Activated naive CD4-positive, alpha-beta T cell treated with anti-CD3 and anti-CD28 coated beads, Interleukin-2, amount 50 U/mL, for 24 hours (primary cell): ENCODE data around the gene CDH23.
"Not testable (repeated sequence)": the region's sequence is repeated elsewhere in the genome, so short reads cannot be mapped to it uniquely, and the experiment has no call there.

Source experiments
- H3K27ac Mint-ChIP-seq: one replicate; pipeline ENCODE4 v1.8.0; 2021; ENCODE audit warnings: mild to moderate bottlenecking, mixed read lengths
- H3K27me3 Mint-ChIP-seq: one replicate; pipeline ENCODE4 v1.8.0; 2021; ENCODE audit warnings: mixed read lengths
- H3K36me3 Mint-ChIP-seq: one replicate; pipeline ENCODE4 v1.8.0; 2021; ENCODE audit warnings: mixed read lengths
- H3K4me1 Mint-ChIP-seq: one replicate; pipeline ENCODE4 v1.8.0; 2021; ENCODE audit warnings: mixed read lengths
- H3K4me3 Mint-ChIP-seq: one replicate; pipeline ENCODE4 v1.8.0; 2021; ENCODE audit warnings: mild to moderate bottlenecking, mixed read lengths
- H3K9me3 Mint-ChIP-seq: one replicate; pipeline ENCODE4 v1.8.0; 2021; ENCODE audit warnings: mixed read lengths

CDH23 gene

DNA sequence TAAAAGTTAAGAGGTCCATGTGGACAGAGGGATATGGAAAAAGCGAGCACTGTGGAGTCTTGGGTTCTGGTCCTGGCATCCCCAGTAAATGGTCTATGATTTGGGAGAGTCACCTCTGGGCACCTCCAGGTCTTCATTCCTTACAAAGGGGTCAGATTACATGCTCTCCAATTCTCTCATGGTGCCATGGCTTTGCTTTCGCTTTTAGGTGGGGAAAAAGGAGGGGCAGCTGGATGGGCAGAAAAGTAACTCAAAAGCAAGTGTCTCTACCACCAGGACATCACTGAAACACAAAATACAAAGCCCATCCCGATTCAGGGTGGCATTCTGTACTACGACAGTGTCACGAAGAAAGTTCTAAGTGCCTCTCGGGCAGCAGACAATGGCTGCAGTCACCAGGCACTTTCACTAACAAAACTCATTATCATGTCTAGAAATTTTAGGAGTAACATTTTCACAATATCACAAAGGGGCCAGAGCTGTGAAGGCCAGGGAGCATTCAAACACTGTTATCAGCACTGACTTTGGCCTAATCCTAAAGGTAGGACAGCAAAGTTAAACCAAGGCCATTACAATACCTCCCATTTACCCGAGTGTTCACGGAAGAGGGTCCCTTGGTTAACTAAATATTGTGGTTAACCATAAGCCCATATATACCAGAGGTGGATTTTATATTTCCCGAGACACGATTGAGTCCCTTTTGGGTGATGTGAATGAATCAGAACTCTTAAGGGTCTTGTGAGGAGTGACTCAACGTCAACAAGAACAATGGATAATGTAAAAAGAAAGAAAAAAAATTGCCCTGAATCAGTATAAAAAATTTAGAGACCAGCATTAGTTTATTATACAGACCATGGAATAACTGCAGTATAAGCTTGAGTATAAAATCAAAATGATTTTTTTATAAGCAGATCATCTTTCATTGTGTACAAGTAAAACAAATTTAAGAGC is 451.9 kb downstream of the CDH23 start:
- H3K27me3 Mint-ChIP-seq: no peaks in the 10 kb centered on the region
- H3K4me3 Mint-ChIP-seq: peak overlapping the region; percentile 62
- no peaks in the 10 kb centered on the region for H3K36me3 Mint-ChIP-seq
- peak overlapping the region; percentile 55 for H3K27ac Mint-ChIP-seq
- peaks cover 66% of the 10 kb centered on the region for H3K4me1 Mint-ChIP-seq
- no peaks in the 10 kb centered on the region for H3K9me3 Mint-ChIP-seq

DNA sequence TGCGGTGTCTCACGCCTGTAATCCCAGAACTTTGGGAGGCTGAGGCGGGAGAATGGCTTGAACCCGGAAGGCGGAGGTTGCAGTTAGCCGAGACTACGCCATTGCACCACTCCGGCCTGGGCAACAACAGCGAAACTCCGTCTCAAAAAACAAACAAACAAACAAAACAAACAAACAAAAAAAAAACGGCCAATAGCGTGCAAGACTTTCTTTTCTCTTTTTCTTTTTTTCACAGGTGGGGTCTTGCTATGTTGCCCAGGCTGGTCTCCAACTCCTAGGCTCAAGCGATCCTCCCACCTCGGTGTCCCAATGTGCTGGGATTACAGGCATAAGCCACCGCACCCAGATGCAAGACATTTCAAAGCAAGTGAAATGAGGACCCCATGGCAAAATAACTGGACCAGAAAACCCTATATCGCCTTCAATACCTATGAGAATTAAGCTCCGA is 452.8 kb downstream of the CDH23 start:
- no peak overlapping the region for H3K27ac Mint-ChIP-seq
- no peaks in the 10 kb centered on the region for H3K36me3 Mint-ChIP-seq
- H3K4me1 Mint-ChIP-seq: peaks cover 58% of the 10 kb centered on the region
- H3K27me3 Mint-ChIP-seq: no peaks in the 10 kb centered on the region
- H3K9me3 Mint-ChIP-seq: no peaks in the 10 kb centered on the region
- H3K4me3 Mint-ChIP-seq: peak overlapping the region; percentile 100

DNA sequence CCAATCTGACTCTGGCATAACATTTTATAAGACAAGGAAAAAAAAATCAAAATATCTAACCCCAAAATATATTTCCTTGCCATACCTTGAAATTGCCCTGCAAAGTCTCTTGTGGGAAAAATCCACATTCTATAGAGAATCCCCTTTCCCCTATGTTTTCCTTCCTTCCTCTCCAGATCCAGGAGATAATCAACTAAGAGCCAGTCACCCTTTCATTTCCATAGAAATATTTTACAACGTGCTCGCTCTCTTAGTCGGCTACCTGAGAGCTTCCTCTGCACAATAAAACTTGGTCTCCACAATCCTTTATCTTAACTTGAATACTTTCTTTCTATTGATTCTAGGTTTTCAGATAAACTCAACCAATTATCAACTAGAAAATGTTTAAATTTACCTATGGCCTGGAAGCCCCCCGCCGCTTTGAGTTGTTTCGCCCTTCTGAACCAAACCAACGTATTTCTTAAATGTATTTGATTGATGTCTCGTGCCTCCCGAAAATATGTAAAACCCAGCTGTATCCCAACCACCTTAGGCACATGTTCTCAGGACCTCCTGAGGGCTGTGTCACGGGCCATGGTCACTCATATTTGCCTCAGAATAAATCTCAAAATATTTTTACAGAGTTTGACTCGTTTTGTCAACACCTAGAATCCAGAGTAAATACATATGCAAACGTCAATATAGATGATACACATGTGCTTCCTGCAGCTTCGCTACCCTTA is 453.5 kb downstream of the CDH23 start:
- H3K36me3 Mint-ChIP-seq: no peaks in the 10 kb centered on the region
- peaks cover 51% of the 10 kb centered on the region for H3K4me1 Mint-ChIP-seq
- H3K27me3 Mint-ChIP-seq: no peaks in the 10 kb centered on the region
- H3K9me3 Mint-ChIP-seq: no peaks in the 10 kb centered on the region
- peak overlapping the region; percentile 92 for H3K27ac Mint-ChIP-seq
- peak overlapping the region; percentile 100 for H3K4me3 Mint-ChIP-seq

DNA sequence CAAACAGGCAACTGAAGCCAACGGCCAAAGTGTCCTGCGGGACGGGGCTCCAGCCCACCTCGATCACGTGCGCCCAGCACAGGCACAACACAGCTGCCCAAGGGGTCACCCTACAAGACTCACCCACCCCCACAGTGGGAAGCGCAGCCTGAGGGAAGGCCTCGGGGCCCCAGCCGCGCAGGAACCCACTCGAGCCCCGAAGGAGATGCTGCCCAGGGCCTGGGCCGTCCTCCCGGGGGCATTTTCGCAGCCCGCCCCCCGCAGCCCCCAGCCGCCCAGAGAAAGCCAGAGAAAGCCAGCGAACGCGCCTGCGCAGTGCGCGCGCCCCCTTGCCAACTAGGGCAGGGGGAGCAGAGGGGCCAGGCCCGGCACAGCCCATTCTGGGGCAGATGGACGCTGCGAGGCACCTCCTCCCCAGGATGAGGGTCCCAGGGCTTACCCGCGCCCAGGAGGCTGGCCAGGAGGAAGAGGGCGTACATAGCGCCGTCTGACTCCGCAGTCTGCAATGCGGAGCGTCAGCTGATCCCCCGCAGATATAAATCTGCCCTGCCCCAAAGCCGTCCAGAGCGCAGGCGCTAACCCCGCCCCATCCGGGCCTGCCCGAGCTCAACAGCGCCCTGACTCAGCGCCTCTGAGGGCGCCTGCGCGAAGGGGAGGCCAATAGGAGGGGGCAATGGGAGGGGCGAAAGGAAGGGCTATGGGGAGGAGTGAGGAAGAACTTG is 454.2 kb downstream of the CDH23 start, which contains the start of gene PSAP:
Gene PSAP (minus strand): TSS at position 509 of the 722 bp plus-strand sequence. CDS start 30 bp downstream, at position 479.
- Mint-ChIP-seq H3K36me3 (no peaks in the 10 kb centered on the region), H3K9me3 (no peaks in the 10 kb centered on the region), H3K27ac (peak within 1 kb of the TSS; percentile 92), H3K27me3 (no peaks in the 10 kb centered on the region), H3K4me1 (peaks cover 44% of the 10 kb centered on the region), H3K4me3 (peak within 1 kb of the TSS; percentile 100)

DNA sequence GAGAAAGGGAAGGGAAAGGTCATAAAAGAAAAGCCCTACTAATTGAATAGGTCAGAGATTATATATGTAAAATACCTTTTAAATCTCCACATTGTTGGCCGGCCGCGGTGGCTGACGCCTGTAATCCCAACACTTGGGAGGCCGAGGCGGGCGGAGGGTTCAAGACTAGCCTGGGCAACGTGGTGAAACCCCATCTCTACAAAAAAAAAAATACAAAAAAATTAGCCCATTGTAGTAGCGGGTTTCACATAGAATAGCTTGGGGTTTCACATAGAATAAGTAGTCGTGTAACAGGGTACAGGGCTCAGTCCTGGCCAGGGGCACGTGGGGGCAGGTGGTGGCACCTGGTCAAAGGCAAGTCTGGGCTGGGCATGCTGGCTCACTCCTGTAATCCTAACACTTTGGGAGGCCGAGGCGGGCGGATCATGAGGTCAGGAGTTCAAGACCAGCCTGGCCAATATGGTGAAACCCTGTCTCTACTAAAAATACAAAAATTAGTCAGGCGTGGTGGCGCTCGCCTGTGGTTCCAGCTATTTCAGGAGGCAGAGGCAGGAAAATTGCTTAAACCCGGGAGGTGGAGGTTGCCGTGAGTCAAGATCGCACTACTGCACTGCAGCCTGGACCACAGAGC is 454.9 kb downstream of the CDH23 start:
- not testable (repeated sequence) for H3K9me3 Mint-ChIP-seq, H3K27me3 Mint-ChIP-seq, H3K36me3 Mint-ChIP-seq
- H3K4me3 Mint-ChIP-seq: peak overlapping the region; percentile 100
- H3K27ac Mint-ChIP-seq: peak overlapping the region; percentile 92
- peaks cover 41% of the 10 kb centered on the region for H3K4me1 Mint-ChIP-seq

DNA sequence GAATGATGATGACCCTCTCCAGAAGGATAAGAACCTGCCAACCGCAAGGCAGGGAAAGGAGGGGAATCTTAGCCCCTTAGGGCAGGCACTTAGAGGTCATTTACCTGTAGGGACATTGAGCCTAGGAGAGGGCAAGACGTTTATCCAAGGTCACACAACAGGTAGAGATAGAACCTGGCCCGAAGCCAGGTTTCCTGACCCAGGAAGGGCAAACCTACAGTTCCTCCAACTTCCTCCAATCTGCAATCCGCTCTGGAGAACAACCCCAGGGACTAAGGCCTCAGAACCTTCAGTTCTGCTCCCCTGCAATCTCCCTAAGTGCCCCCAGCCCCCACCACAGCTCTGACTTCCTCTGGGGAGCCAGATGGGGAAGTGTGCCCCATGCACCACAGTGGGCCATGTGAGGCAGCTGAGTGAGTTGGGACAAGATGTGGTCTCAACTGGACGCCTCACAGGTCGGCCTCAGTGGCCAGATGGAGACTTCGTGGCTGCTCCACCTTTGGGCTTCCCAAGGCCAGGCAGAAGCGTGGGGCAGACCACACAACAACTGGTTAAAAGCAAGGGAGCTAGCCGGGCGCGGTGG is 455.7 kb downstream of the CDH23 start:
- Mint-ChIP-seq H3K4me1 (peaks cover 33% of the 10 kb centered on the region), H3K27ac (no peak overlapping the region)

DNA sequence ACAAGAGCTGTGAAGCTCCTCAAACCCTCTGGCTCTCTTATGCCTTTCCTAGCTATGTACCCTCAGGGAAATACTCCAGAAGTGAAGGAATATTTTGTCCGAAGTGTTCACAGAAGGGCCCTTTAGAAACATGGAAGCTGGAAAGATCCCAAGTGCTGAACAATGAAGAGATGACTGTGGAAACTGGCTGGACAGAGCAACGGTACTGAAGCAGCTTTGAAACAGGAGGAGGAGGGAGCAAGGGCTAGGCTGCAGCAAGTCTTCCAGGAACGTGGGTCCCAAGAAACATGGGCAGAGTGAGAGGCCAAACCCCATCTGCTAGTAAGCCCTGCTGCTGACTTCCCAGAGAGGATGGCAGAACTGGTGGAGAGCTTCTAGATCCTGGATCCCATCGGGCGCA is 457.3 kb downstream of the CDH23 start:
- H3K36me3 Mint-ChIP-seq: no peaks in the 10 kb centered on the region
- H3K4me3 Mint-ChIP-seq: no peak overlapping the region
- H3K9me3 Mint-ChIP-seq: no peaks in the 10 kb centered on the region
- no peak overlapping the region for H3K27ac Mint-ChIP-seq
- no peaks in the 10 kb centered on the region for H3K27me3 Mint-ChIP-seq
- peaks cover 17% of the 10 kb centered on the region for H3K4me1 Mint-ChIP-seq

More for the DNA sequence above, 455.7 kb downstream of the CDH23 start:
- Mint-ChIP-seq H3K27me3 (no peaks in the 10 kb centered on the region), H3K9me3 (no peaks in the 10 kb centered on the region), H3K36me3 (no peaks in the 10 kb centered on the region), H3K4me3 (no peak overlapping the region)

DNA sequence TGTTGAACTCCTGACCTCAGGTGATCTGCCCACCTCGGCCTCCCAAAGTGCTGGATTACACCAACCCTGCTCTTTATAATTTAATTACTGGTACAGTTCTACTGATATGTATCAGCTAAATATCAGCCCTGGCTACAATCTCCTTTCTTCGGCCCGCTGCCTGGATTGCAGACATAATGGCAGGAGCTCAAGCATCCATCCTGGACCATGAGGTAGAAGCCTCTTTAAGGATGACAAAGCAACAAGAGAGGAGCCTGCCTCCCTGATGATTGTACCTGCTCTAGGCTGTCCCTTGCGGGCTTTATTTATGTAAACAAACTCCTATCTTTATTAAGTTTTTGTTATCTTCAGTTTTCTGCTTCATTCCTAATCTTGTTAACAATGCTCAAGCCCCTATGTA is 459.9 kb downstream of the CDH23 start:
- no peaks in the 10 kb centered on the region for H3K9me3 Mint-ChIP-seq
- no peak overlapping the region for H3K27ac Mint-ChIP-seq
- H3K4me1 Mint-ChIP-seq: no peaks in the 10 kb centered on the region
- no peaks in the 10 kb centered on the region for H3K36me3 Mint-ChIP-seq
- no peaks in the 10 kb centered on the region for H3K27me3 Mint-ChIP-seq
- no peak overlapping the region for H3K4me3 Mint-ChIP-seq

DNA sequence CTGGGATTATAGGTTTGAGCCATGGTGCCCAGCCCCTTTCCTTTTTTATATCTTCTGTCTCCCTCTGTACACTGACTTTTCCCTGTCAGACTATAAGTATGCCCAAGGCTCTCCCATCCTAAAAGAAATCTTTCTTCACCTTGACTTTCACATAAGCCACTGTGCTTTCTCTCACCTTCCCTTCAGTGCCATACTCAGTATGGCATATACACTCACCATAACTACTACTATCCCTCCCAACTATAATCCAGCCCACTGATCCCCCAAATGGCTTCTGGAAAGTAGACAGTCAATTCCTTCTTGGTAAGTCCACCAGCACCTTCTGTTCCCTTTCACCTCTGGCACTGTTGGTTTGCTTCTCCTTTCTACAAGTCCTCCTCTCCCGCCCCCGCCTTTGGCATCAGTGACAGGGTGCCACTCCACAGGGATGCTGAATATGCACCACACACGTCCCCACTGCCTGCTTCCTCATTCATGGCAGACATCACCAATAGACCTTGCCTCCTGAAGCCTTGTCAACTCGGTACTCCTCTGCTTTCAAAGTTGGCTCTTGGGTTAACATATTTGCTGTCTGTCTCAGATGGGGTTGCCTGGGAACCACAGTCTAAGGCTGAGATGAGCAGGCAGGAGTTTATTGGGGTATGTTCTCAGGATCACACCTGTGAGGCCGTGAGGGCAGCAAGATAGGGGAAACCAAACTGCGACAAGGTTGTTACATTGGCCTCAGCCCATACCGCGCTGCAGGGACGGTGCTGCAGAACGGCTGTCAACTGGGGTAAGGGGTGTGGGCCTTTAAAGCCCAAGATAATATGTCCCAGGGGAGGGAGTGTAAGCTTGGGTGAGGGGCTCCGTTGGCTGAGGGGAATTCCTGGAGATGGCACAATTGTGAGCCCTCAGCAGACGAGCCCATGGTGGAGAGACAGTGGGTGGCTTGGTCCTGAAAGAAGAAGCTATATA is 461.5 kb downstream of the CDH23 start:
- H3K9me3 Mint-ChIP-seq: no peaks in the 10 kb centered on the region
- no peak overlapping the region for H3K4me3 Mint-ChIP-seq
- no peak overlapping the region for H3K27ac Mint-ChIP-seq
- no peaks in the 10 kb centered on the region for H3K36me3 Mint-ChIP-seq
- no peaks in the 10 kb centered on the region for H3K4me1 Mint-ChIP-seq
- H3K27me3 Mint-ChIP-seq: no peaks in the 10 kb centered on the region

DNA sequence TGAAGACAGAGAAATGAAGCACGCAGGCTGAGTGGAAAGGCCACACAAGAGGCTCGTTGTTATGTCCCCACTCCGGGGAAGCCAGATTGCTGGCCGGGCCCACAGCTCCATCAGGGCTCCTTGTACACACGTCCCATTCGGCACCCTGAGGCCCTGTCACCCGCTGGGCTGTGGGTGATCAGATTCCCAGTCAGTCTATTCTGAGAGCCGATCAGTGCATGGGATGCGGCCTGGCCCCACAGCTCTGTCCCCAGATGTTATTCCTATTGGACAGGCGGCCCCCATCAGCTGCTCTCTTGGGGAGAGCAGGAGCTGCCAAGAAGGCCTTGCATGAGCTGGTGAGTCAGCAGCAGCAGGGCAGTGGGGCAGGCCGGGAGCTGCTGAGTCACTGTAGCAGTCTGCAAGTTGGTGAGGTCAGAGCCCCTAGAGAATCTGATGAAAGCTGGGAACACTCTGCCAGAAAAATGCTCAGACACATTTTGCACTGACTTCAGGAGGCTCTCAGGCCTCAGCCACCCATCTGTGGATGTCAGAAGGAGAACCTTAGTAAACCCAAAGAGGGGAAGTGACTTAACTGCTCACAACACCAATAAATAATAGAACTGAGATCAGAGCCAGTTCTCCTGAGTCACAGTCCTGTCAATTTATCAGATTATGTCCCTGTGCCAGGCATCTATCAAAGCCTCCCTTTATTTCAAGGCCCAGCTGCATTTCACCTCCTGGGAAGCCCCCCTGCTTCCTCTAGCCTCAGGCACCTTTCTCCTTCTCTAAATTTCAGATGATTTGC is 463.7 kb downstream of the CDH23 start:
- no peaks in the 10 kb centered on the region for H3K36me3 Mint-ChIP-seq
- H3K4me1 Mint-ChIP-seq: no peaks in the 10 kb centered on the region
- H3K4me3 Mint-ChIP-seq: no peak overlapping the region
- H3K27ac Mint-ChIP-seq: no peak overlapping the region
- H3K9me3 Mint-ChIP-seq: no peaks in the 10 kb centered on the region
- no peaks in the 10 kb centered on the region for H3K27me3 Mint-ChIP-seq

DNA sequence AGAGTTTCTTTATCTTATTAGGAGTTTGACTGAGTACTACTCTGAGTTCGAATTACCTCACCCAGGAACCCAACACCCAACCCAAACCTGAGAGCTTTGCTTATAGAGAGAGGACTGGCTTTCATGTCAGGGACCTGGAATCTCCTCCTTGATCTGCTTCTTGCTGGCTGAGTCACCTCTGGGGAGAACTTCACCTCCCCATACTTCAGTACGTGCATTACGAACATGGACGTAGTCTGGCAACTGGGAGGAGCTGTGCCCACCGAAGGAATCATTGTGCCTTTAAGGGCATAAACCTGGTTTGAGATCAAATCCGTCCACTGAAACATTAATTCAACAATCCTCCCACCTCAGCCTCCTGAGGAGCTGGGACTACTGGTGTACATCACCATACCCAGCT is 466.5 kb downstream of the CDH23 start:
- H3K9me3 Mint-ChIP-seq: no peaks in the 10 kb centered on the region
- no peak overlapping the region for H3K4me3 Mint-ChIP-seq
- no peak overlapping the region for H3K27ac Mint-ChIP-seq
- no peaks in the 10 kb centered on the region for H3K4me1 Mint-ChIP-seq
- no peaks in the 10 kb centered on the region for H3K27me3 Mint-ChIP-seq
- H3K36me3 Mint-ChIP-seq: no peaks in the 10 kb centered on the region

DNA sequence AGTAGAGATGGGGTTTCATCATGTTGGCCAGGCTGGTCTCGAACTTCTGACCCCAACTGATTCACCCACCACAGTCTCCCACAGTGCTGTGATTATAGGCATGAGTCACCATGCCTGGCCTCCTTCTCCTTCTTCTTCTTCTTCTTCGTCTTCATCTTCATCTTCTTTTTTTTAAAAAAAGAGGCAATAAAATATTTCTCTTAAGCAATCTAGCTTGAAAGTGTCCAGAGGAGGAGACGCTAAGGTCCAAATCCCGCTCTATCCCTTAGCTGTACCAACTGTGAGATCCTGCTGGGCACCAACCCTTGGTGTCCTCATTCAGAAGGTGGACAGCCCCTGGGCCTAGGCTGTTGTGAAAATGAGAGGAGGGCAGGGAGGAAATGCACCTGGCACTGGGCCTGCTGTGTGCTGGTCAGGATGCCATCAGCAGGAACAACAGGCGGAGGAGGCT is 468.2 kb downstream of the CDH23 start:
- no peaks in the 10 kb centered on the region for H3K9me3 Mint-ChIP-seq
- H3K4me1 Mint-ChIP-seq: no peaks in the 10 kb centered on the region
- H3K36me3 Mint-ChIP-seq: no peaks in the 10 kb centered on the region
- H3K27ac Mint-ChIP-seq: no peak overlapping the region
- no peaks in the 10 kb centered on the region for H3K27me3 Mint-ChIP-seq
- no peak overlapping the region for H3K4me3 Mint-ChIP-seq
